ENCODE results near the gene UGT1A9.

UGT1A9 gene

DNA sequence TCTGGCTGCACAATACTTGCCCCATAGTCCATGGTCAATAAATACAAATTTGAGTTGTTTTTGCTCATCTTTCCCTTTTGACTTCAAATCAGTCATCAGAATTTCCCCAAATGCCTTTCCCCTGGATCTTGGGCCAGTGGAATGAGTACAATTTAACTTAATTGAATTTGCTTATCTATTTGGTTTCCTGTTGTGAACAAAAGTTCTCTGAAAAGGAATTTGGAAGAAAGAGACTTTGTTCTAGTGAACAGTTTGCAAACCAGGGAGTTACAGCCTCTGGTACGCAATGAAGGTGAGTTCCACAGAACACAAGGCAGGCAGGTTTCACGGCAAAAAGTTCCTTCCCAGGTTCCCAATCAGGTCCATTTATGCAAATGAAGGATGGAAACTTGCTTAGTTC lies 87.2 kb downstream of the UGT1A9 start:
- no peak for DNase-seq (ENCODE audit: low spot score)

- no peak for DNase-seq (ENCODE audit: low spot score)
These were observed 88.3 kb downstream of the UGT1A9 start, which contains the start of gene UGT1A1 for GRCh38 chr2:233760043-233760442. TSS of gene UGT1A1 (plus strand) at chr2:233760270. CDS start at chr2:233760288, 18 bp downstream.

GRCh38 chr2:233761040-233761769 lies 89.5 kb downstream of the UGT1A9 start:
- no peak for DNase-seq (ENCODE audit: low spot score)

- DNase-seq (ENCODE audit: low spot score), result no peak
These were observed 92.6 kb downstream of the UGT1A9 start for GRCh38 chr2:233764264-233764663.

GRCh38 chr2:233764761-233765160 lies 93.1 kb downstream of the UGT1A9 start:
- no peak for DNase-seq (ENCODE audit: low spot score)

GRCh38 chr2:233766416-233766815 lies 94.7 kb downstream of the UGT1A9 start:
- DNase-seq (ENCODE audit: low spot score), result no peak

DNA sequence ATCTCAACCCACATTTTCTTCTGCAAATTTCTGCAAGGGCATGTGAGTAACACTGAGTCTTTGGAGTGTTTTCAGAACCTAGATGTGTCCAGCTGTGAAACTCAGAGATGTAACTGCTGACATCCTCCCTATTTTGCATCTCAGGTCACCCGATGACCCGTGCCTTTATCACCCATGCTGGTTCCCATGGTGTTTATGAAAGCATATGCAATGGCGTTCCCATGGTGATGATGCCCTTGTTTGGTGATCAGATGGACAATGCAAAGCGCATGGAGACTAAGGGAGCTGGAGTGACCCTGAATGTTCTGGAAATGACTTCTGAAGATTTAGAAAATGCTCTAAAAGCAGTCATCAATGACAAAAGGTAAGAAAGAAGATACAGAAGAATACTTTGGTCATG lies 96.4 kb downstream of the UGT1A9 start:
- no peak for DNase-seq (ENCODE audit: low spot score)

GRCh38 chr2:233769260-233769659 lies 97.6 kb downstream of the UGT1A9 start:
- DNase-seq (ENCODE audit: low spot score), result no peak

GRCh38 chr2:233772153-233772552 lies 100.5 kb downstream of the UGT1A9 start:
- DNase-seq (ENCODE audit: low spot score), result no peak

GRCh38 chr2:233772583-233772982 lies 100.9 kb downstream of the UGT1A9 start:
- no peak for DNase-seq (ENCODE audit: low spot score)

- no peak for DNase-seq (ENCODE audit: low spot score)
These were observed 102.2 kb downstream of the UGT1A9 start for GRCh38 chr2:233773854-233774253.

GRCh38 chr2:233775414-233775813 lies 103.7 kb downstream of the UGT1A9 start:
- DNase-seq (ENCODE audit: low spot score), result no peak

GRCh38 chr2:233778030-233778429 lies 106.3 kb downstream of the UGT1A9 start, which contains the start of gene MROH2A:
TSS of gene MROH2A (plus strand) at chr2:233778330. CDS start at chr2:233779359, 1,029 bp downstream.
- no peak for DNase-seq (ENCODE audit: low spot score)

DNA sequence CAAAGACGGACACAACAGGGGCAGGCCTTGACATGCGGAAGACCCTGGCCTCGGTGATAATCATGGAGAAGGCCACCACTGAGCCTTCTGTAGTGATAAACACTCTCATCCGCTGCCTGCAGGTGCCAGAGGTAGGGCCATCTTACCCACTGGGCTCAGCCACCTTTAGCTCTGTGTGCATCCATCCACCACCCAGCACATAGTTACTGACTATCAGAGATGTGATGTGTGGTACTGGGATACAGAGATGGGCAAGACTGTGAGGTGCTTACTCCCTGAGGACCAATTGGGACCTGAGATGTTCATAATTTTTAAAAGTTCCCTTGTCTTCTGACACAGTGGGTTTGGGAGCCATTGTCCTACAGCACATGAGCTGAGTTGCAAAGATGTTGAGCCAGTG lies 108.0 kb downstream of the UGT1A9 start:
- DNase-seq (ENCODE audit: low spot score), result no peak

DNA sequence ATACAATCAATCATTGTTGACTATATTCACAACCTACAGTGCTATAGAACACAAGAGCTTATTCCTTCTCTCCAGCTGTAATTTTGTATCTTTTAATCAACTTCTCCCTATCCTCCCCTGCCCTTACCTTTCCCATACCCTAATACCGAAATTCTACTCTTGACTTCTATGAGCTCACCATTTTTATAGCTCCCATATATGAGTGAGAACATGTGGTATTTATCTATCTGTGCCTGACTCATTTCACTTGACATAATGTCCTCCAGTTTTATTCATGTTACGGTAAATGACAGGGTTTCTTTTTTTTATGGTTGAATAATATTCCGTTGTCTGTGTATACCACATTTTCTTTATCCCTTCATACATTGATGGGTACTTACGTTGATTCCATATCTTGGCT lies 109.1 kb downstream of the UGT1A9 start:
- no peak for DNase-seq (ENCODE audit: low spot score)

DNA sequence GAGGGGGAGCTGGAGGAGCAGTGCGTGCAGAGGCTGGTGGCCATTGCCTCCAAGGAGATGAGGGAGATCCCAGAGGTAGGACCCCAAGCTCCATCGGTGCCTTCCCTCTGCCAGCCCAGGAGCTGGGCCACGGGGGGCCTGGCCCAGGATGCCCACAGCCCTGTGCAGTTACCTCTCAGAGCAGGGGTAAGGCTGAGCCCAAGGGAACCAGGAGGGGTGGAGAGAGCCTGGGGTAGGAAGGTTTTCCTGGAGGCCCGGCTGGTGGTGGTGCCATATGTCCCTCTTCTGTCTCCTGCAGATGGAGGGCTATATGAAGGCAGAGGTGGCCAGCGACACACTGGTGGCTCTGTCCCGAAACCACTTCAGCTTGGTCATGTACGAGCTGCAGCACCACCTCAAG lies 117.9 kb downstream of the UGT1A9 start:
- no peak for DNase-seq (ENCODE audit: low spot score)

DNA sequence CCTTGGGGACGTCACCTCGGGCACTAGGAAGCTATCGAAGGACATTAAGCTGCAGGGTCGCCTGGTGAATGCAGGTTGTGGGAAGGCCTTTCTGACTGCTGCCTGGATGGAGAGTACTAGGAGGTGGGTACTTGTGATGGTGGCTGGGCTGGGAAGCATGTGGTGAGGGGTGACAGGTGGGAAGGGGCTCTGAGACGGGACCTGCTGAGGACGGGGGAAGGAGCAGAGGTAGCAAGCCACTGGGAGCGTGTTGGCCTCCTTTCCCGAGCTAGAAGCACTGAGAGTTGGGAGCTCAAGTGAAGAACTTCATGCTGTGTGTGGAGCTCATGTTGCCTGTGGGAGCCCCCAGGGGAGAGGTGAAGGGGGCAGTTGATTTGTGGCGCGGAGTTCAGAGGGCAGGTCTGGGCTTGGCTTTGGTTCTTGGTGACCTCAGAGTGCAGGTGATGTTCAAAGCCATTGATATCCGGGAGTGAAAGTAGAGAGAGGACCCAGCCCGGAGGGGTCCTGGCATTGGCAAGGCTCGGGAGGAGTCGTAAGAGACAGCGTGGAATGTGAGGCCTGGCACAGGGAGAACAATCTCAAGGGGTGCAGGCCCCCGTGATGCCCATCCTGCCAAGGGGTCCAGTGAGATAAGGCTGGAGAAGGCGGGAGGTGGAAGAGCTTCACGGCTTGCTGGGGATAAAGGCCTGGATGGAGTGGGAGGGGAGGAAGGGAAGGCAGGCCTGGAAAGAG lies 119.6 kb downstream of the UGT1A9 start:
- no peak for DNase-seq (ENCODE audit: low spot score)

GRCh38 chr2:233791883-233792329 lies 120.2 kb downstream of the UGT1A9 start:
- no peak for DNase-seq (ENCODE audit: low spot score)

DNA sequence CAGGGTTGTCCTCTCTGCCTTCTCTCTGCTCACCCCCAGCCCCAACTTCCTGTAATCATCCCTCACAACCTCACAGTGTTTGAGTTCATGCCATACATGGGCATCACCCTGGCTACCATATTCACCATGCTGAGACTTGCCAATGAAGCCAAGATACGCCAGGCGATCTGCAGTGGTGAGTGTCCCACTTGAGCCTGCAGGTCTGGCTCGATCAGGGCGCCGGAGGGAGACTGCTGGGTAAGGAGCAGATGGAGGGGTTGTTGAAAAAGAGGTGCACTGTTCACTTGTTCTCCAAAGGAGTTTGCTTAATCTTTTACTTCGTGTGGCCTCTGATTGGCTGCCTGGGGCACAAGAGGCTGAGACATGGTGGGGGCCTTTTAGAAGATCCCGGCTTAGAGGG lies 121.0 kb downstream of the UGT1A9 start:
- DNase-seq (ENCODE audit: low spot score), result no peak

- DNase-seq (ENCODE audit: low spot score), result no peak
These were observed 121.9 kb downstream of the UGT1A9 start for GRCh38 chr2:233793465-233794127.

- no peak for DNase-seq (ENCODE audit: low spot score)
These were observed 122.5 kb downstream of the UGT1A9 start for GRCh38 chr2:233794128-233794658.

DNA sequence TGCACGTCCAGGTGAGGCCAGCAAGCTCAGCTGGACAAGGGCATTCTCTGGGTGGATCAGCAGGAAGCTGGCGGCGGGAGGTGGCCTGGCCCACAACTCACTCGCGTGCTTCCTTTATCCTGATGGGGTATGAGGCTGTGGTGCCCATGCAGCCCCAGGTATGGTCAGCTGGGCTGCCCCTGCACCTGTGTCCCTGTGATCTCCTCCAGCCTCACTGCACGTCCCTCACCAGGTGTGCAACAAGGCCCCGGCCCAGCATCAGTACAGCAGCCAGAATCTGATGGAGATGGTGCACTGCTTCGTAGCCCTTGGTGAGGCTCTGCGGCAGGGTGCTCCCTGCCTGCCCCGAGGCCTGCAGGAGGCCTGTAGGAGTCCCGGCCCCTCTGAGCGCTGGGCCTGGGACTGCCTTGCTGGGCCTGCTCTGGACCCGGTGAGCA lies 124.1 kb downstream of the UGT1A9 start:
- DNase-seq (ENCODE audit: low spot score), result no peak

All from kidney capillary endothelial cell (primary cell).